PC-9 (cell line): ENCODE data around the gene BMPR2. TPM values are rescaled to one million over a fixed set of nuclear protein-coding genes. Genes with fewer than 3 reads are reported as not detected.
"Not testable (repeated sequence)": the region's sequence is repeated elsewhere in the genome, so short reads cannot be mapped to it uniquely, and the experiment has no call there.

Experiments used
- BruUV-seq: library from RNA; stranded (reverse); fragments of 400-500 nt; replicated peaks from 2 replicates; lab custom pipeline; 2021; lab: Mats Ljungman, UMichigan
- CTCF ChIA-PET: fragments of 300-600 bp; sonication (Branson Sonifier 250); formaldehyde crosslinking; loops from one replicate; lab custom pipeline; 2022; ENCODE audit warnings: antibody characterized with exemption; lab: Charles Lee
- POLR2A ChIA-PET: fragments of 300-600 bp; sonication (Branson Sonifier 250); formaldehyde crosslinking; loops from one replicate; lab custom pipeline; 2022; ENCODE audit warnings: antibody characterized with exemption; ENCODE audit not compliant: unreplicated experiment; lab: Charles Lee
- DNase-seq, 2 experiments: peaks; one replicate each; pipeline versions ENCODE4 v3.0.0 to v3.0.0-alpha.2; 2015 to 2022; ENCODE audit warnings: mixed read lengths in 1 of 2
- H2AFZ ChIP-seq: fragments of 200-600 bp; sonication (generic); 2 replicates; pipeline ENCODE4 v1.8.1; 2017; ENCODE audit warnings: antibody characterized with exemption
- H3F3A ChIP-seq: fragments of 200-600 bp; sonication (generic); 2 replicates; pipeline ENCODE4 v1.8.1; 2017; ENCODE audit warnings: antibody characterized with exemption, mild to moderate bottlenecking, low read depth; ENCODE audit not compliant: insufficient read depth
- H3K27ac ChIP-seq: fragments of 200-600 bp; sonication (generic); 2 replicates; pipeline ENCODE4 v1.6.1; 2016; ENCODE audit warnings: mixed run types
- H3K27me3 ChIP-seq: fragments of 200-600 bp; sonication (generic); 2 replicates; pipeline ENCODE4 v1.6.1; 2016; ENCODE audit warnings: low read depth, mixed run types; ENCODE audit not compliant: insufficient read depth
- H3K36me3 ChIP-seq: fragments of 200-600 bp; sonication (generic); 2 replicates; pipeline ENCODE4 v1.6.1; 2016; ENCODE audit warnings: low read depth, mixed run types
- H3K4me1 ChIP-seq: fragments of 200-600 bp; sonication (generic); replicated peaks from 2 replicates; pipeline ENCODE4 v1.6.1; 2016; ENCODE audit warnings: mixed run types; ENCODE audit not compliant: insufficient read depth
- H3K4me2 ChIP-seq: fragments of 200-600 bp; sonication (generic); 2 replicates; pipeline ENCODE4 v1.6.1; 2017; ENCODE audit warnings: mixed run types
- H3K4me3 ChIP-seq: fragments of 200-600 bp; sonication (generic); 2 replicates; pipeline ENCODE4 v1.6.1; 2016; ENCODE audit warnings: mixed run types
- H3K79me2 ChIP-seq: fragments of 200-600 bp; sonication (generic); 2 replicates; pipeline ENCODE4 v1.6.1; 2017; ENCODE audit warnings: low read depth, mixed run types
- H3K9me2 ChIP-seq: fragments of 200-600 bp; sonication (generic); 2 replicates; pipeline ENCODE4 v1.8.1; 2017; ENCODE audit warnings: mild to moderate bottlenecking; ENCODE audit not compliant: insufficient read depth
- H3K9me3 ChIP-seq: fragments of 200-600 bp; sonication (generic); 2 replicates; pipeline ENCODE4 v1.8.1; 2016; ENCODE audit warnings: low read depth; ENCODE audit not compliant: insufficient read depth
- H4K20me1 ChIP-seq: fragments of 200-600 bp; sonication (generic); 2 replicates; pipeline ENCODE4 v1.8.1; 2017; ENCODE audit not compliant: insufficient read depth
- EZH2 ChIP-seq: fragments of 200-600 bp; sonication (generic); IDR thresholded peaks from 2 replicates; pipeline ENCODE4 v1.8.0; 2017; ENCODE audit warnings: antibody characterized with exemption, low read depth
- intact Hi-C: fragments of 100-400 bp; cut with micrococcal nuclease; formaldehyde crosslinking; loops from one replicate; pipeline ENCODE4 v1.10.0; 2022; ENCODE audit not compliant: unreplicated experiment
- total RNA-seq: library from RNA; stranded (reverse); gene quantifications from 2 replicates; pipeline ENCODE4 v1.2.3, GENCODE V29; 2021
- TF ChIP-seq, protein P1 (sequence below): fragments of 200-600 bp; sonication (generic); conservative IDR thresholded peaks from 2 replicates; pipeline ENCODE4 v1.6.1; 2017; ENCODE audit warnings: mixed run types, antibody characterized with exemption, mild to moderate bottlenecking, moderate library complexity

BMPR2 gene
- total RNA-seq, 1 experiment from 2014 or later: 23.2 TPM

DNA sequence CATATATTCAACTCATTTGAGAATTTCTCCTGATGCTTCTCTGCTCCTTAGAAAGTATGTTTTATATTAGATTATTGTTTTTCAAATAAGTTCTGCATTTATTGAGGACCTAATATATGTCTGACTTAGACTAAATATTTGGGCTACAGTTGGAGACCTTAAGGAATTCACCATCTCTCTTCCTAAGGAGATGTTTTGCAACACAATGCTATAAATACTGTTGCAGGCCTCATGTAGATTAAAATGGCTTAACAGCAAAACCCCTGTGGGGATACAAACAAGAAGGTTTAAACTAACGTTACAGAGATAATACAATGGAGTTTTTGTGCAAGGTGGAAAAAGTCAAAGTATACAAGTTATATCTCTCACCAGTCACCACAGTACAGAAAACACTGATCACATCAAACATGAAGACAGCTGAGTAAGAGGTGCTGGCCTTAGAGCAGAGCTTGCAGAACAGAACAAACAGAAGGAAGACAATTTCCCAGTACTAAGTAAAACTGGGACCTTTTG lies 20.1 kb upstream of the BMPR2 start:
- no peaks in the 10 kb centered on the region for H3F3A ChIP-seq
- CTCF ChIA-PET: no interaction called here
- no peak overlapping the region for H3K4me2 ChIP-seq
- intact Hi-C loops: no loop called here
- H3K9me2 ChIP-seq: no peaks in the 10 kb centered on the region
- no peaks in the 10 kb centered on the region for H3K9me3 ChIP-seq
- no peak for TF ChIP-seq EZH2
- TF ChIP-seq, protein P1, sequence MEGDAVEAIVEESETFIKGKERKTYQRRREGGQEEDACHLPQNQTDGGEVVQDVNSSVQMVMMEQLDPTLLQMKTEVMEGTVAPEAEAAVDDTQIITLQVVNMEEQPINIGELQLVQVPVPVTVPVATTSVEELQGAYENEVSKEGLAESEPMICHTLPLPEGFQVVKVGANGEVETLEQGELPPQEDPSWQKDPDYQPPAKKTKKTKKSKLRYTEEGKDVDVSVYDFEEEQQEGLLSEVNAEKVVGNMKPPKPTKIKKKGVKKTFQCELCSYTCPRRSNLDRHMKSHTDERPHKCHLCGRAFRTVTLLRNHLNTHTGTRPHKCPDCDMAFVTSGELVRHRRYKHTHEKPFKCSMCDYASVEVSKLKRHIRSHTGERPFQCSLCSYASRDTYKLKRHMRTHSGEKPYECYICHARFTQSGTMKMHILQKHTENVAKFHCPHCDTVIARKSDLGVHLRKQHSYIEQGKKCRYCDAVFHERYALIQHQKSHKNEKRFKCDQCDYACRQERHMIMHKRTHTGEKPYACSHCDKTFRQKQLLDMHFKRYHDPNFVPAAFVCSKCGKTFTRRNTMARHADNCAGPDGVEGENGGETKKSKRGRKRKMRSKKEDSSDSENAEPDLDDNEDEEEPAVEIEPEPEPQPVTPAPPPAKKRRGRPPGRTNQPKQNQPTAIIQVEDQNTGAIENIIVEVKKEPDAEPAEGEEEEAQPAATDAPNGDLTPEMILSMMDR: no peak
- POLR2A ChIA-PET: no interaction called here
- H3K27me3 ChIP-seq: no peaks in the 10 kb centered on the region
- no peaks in the 10 kb centered on the region for H3K36me3 ChIP-seq
- H4K20me1 ChIP-seq: no peaks in the 10 kb centered on the region
- H3K4me3 ChIP-seq: no peak overlapping the region
- no peak overlapping the region for H2AFZ ChIP-seq
- no peak for DNase-seq
- no TSS peak for BruUV-seq
- H3K79me2 ChIP-seq: no peaks in the 10 kb centered on the region
- H3K4me1 ChIP-seq: no peaks in the 10 kb centered on the region
- no peak overlapping the region for H3K27ac ChIP-seq

DNA sequence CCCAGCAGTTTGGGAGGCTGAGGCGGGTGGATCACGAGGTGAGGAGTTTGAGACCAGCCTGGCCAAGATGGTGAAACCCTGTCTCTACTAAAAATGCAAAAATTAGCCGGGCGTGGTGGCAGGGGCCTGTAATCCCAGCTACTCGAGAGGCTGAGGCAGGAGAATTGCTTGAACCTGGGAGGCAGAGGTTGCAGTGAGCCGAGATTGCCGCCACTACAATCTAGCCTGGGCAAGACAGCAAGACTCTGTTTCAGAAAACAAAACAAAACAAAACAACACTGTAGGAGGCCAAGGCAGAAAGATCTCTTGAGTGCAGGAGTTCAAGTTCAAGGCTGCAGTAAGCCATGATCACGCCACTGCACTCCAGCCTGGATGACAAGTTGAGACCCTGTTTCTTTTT lies 17.2 kb upstream of the BMPR2 start:
- H2AFZ ChIP-seq, POLR2A ChIA-PET, H3K9me3 ChIP-seq, H3K27ac ChIP-seq, H3K27me3 ChIP-seq, H3K79me2 ChIP-seq, DNase-seq, BruUV-seq, H3K36me3 ChIP-seq, H4K20me1 ChIP-seq, H3F3A ChIP-seq, H3K4me1 ChIP-seq, H3K4me2 ChIP-seq, H3K9me2 ChIP-seq, CTCF ChIA-PET, H3K4me3 ChIP-seq, intact Hi-C loops: not testable (repeated sequence)

DNA sequence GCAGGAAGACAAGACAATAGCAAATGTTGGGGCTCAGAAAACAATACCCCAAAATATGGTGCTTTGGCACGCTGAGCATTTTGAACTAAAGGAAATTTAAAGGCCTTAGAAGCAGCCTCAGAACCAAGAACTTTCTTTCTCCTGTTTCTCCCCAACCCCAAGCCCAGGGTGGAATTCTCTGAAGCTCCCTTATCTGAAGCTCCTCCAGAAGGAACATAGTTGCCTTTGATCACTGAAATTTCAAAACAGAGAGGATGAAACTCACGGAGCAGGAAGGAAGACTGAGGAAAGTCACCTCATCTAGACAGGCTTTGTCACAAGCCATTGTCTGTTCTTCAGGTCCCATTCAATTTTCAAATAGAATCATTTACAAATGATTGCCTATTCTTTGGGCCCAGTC lies 15.5 kb upstream of the BMPR2 start:
- CTCF ChIA-PET: no interaction called here
- H3K9me2 ChIP-seq: no peaks in the 10 kb centered on the region
- no TSS peak for BruUV-seq
- no peaks in the 10 kb centered on the region for H3K27me3 ChIP-seq
- no peak for DNase-seq
- POLR2A ChIA-PET: no interaction called here
- no peak overlapping the region for H2AFZ ChIP-seq
- no peak overlapping the region for H3K4me3 ChIP-seq
- H3K4me2 ChIP-seq: no peak overlapping the region
- intact Hi-C loops: no loop called here
- H3K9me3 ChIP-seq: no peaks in the 10 kb centered on the region
- no peak for TF ChIP-seq EZH2
- H3F3A ChIP-seq: no peaks in the 10 kb centered on the region
- no peaks in the 10 kb centered on the region for H4K20me1 ChIP-seq
- no peak overlapping the region for H3K27ac ChIP-seq
- H3K4me1 ChIP-seq: no peaks in the 10 kb centered on the region
- no peaks in the 10 kb centered on the region for H3K36me3 ChIP-seq
- H3K79me2 ChIP-seq: no peaks in the 10 kb centered on the region

DNA sequence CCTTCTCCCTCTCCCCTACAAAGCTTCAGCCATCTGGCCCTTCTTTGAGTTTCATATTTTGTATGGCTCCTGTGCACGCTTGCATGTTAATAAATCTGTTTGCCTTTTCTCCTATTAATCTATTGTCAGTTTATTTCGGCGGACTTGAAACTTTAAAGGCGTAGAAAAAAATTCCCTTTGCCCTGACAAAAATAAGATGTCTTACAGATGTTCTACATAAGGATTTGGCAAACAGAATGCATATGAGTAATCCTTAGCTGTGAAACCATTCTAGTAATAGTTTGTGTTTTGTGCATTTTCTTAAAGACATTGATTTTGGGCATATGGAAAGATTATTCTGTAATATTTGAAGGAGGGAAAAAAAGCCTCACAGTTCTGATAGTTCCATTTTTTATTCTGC lies 15.0 kb upstream of the BMPR2 start:
- H3F3A ChIP-seq: no peaks in the 10 kb centered on the region
- H3K4me2 ChIP-seq: no peak overlapping the region
- BruUV-seq: no TSS peak
- H2AFZ ChIP-seq: no peak overlapping the region
- intact Hi-C loops: no loop called here
- ChIA-PET POLR2A (no interaction called here), CTCF (no interaction called here)
- H3K36me3 ChIP-seq: no peaks in the 10 kb centered on the region
- H3K4me1 ChIP-seq: no peaks in the 10 kb centered on the region
- no peak for DNase-seq
- H4K20me1 ChIP-seq: no peaks in the 10 kb centered on the region
- H3K4me3 ChIP-seq: no peak overlapping the region
- H3K79me2 ChIP-seq: no peaks in the 10 kb centered on the region
- H3K9me3 ChIP-seq: no peaks in the 10 kb centered on the region
- H3K27me3 ChIP-seq: no peaks in the 10 kb centered on the region
- no peak overlapping the region for H3K27ac ChIP-seq
- no peaks in the 10 kb centered on the region for H3K9me2 ChIP-seq
- no peak for TF ChIP-seq EZH2
- TF ChIP-seq, protein P1: no peak
